ENCODE results near the gene MUC5AC. TPM values are rescaled to one million over a fixed set of nuclear protein-coding genes. Genes with fewer than 3 reads are reported as not detected.

MUC5AC gene
- polyA plus RNA-seq, 1 donor from 2014 or later = not detected

GRCh38 chr11:1180171-1180570, 22.4 kb downstream of the MUC5AC start:
- H3K9me3 ChIP-seq (ENCODE audit: low read length) = no peaks in the 10 kb centered on the region

GRCh38 chr11:1180947-1181391, 23.2 kb downstream of the MUC5AC start:
- Histone ChIP-seq H3K27me3 (ENCODE audit: insufficient read depth, low read depth, low read length) (no peaks in the 10 kb centered on the region), H3K36me3 (ENCODE audit: insufficient read depth, low read length) (no peaks in the 10 kb centered on the region), H3F3A (ENCODE audit: insufficient read depth, low read length, poor library complexity, severe bottlenecking) (no peaks in the 10 kb centered on the region), H3K4me3 (ENCODE audit: low read length) (no peak overlapping the region), H2AFZ (ENCODE audit: low read depth, low read length) (no peak overlapping the region), H3K79me2 (replicated peaks; ENCODE audit: insufficient read depth, low read length) (no peaks in the 10 kb centered on the region), H3K9ac (ENCODE audit: low read length) (no peak overlapping the region), H4K20me1 (ENCODE audit: insufficient read depth) (no peaks in the 10 kb centered on the region), H3K9me3 (ENCODE audit: low read length) (no peaks in the 10 kb centered on the region), H3K9me2 (ENCODE audit: insufficient read depth, low read length) (no peaks in the 10 kb centered on the region), H3K27ac (ENCODE audit: low read length) (no peak overlapping the region), H3K4me2 (ENCODE audit: low read length) (no peak overlapping the region)
- TF ChIP-seq REST (IDR thresholded peaks at IDR 0.05; ENCODE audit: borderline replicate concordance) (no peak), TAF1 (IDR thresholded peaks at IDR 0.05; ENCODE audit: low read depth) (no peak), EP300 (conservative IDR thresholded peaks at IDR 0.05; ENCODE audit: poor library complexity, severe bottlenecking) (no peak), MXI1 (conservative IDR thresholded peaks at IDR 0.05; ENCODE audit: poor library complexity, severe bottlenecking) (no peak), POLR2AphosphoS5 (IDR thresholded peaks at IDR 0.05) (no peak), SMC3 (conservative IDR thresholded peaks at IDR 0.05; ENCODE audit: poor library complexity) (no peak), RAD21 (conservative IDR thresholded peaks at IDR 0.05) (no peak)

More at GRCh38 chr11:1180171-1180570, 22.4 kb downstream of the MUC5AC start:
- H3K9ac ChIP-seq (ENCODE audit: low read length) = no peak overlapping the region
- no peaks in the 10 kb centered on the region for H3K36me3 ChIP-seq (ENCODE audit: insufficient read depth, low read length)
- no peaks in the 10 kb centered on the region for H4K20me1 ChIP-seq (ENCODE audit: insufficient read depth)
- no peaks in the 10 kb centered on the region for H3K27me3 ChIP-seq (ENCODE audit: insufficient read depth, low read depth, low read length)
- TF ChIP-seq RAD21 (conservative IDR thresholded peaks at IDR 0.05) = no peak
- no peak for TF ChIP-seq EZH2 (IDR thresholded peaks at IDR 0.05; ENCODE audit: borderline replicate concordance, insufficient read depth, low read length, poor library complexity, severe bottlenecking)
- no peak for TF ChIP-seq CTCF (IDR thresholded peaks at IDR 0.05; ENCODE audit: poor library complexity, severe bottlenecking)
- TF ChIP-seq REST (IDR thresholded peaks at IDR 0.05; ENCODE audit: borderline replicate concordance) = no peak
- TF ChIP-seq TAF1 (IDR thresholded peaks at IDR 0.05; ENCODE audit: low read depth) = no peak
- TF ChIP-seq MXI1 (conservative IDR thresholded peaks at IDR 0.05; ENCODE audit: poor library complexity, severe bottlenecking) = no peak
- no peak for TF ChIP-seq POLR2AphosphoS5 (IDR thresholded peaks at IDR 0.05)
- no peak for TF ChIP-seq SMC3 (conservative IDR thresholded peaks at IDR 0.05; ENCODE audit: poor library complexity)
- TF ChIP-seq EP300 (conservative IDR thresholded peaks at IDR 0.05; ENCODE audit: poor library complexity, severe bottlenecking) = no peak
- H2AFZ ChIP-seq (ENCODE audit: low read depth, low read length) = no peak overlapping the region
- no peaks in the 10 kb centered on the region for H3F3A ChIP-seq (ENCODE audit: insufficient read depth, low read length, poor library complexity, severe bottlenecking)
- H3K79me2 ChIP-seq (replicated peaks; ENCODE audit: insufficient read depth, low read length) = no peaks in the 10 kb centered on the region
- H3K27ac ChIP-seq (ENCODE audit: low read length) = no peak overlapping the region
- H3K4me3 ChIP-seq (ENCODE audit: low read length) = no peak overlapping the region
- no peak overlapping the region for H3K4me2 ChIP-seq (ENCODE audit: low read length)
- H3K9me2 ChIP-seq (ENCODE audit: insufficient read depth, low read length) = no peaks in the 10 kb centered on the region
